GDM1 (cell line): ENCODE results near the gene SPINK1.
"Not testable (repeated sequence)": the region's sequence is repeated elsewhere in the genome, so short reads cannot be mapped to it uniquely, and the experiment has no call there.

Experiments used
- DNase-seq: peaks from one replicate; lab custom pipeline; 2025; lab: John Stamatoyannopoulos, UW

SPINK1 gene

GRCh38 chr5:147854894-147855773 is 23.7 kb upstream of the SPINK1 start:
- no peak for DNase-seq

- no peak for DNase-seq
Observed at GRCh38 chr5:147854331-147854730, 22.9 kb upstream of the SPINK1 start.

- DNase-seq, result no peak
Observed at GRCh38 chr5:147853372-147853987, 22.0 kb upstream of the SPINK1 start.

- no peak for DNase-seq
Observed at GRCh38 chr5:147852365-147852764, 20.9 kb upstream of the SPINK1 start.

GRCh38 chr5:147851578-147851977 is 20.1 kb upstream of the SPINK1 start:
- no peak for DNase-seq

GRCh38 chr5:147849226-147849625 is 17.8 kb upstream of the SPINK1 start:
- no peak for DNase-seq

GRCh38 chr5:147845618-147846017 is 14.1 kb upstream of the SPINK1 start:
- no peak for DNase-seq

GRCh38 chr5:147844846-147845245 is 13.4 kb upstream of the SPINK1 start:
- no peak for DNase-seq

GRCh38 chr5:147842869-147843268 is 11.4 kb upstream of the SPINK1 start:
- no peak for DNase-seq

- no peak for DNase-seq
Observed at GRCh38 chr5:147836439-147836838, 5.0 kb upstream of the SPINK1 start.

GRCh38 chr5:147835386-147835798 is 3.9 kb upstream of the SPINK1 start:
- DNase-seq, result no peak

- DNase-seq, result no peak
Observed at GRCh38 chr5:147832541-147832940, 1.1 kb upstream of the SPINK1 start.

GRCh38 chr5:147830035-147830434 is 1.4 kb downstream of the SPINK1 start:
- DNase-seq, result no peak

GRCh38 chr5:147827017-147827416 is 4.5 kb downstream of the SPINK1 start:
- not testable (repeated sequence) for DNase-seq

- DNase-seq, result no peak
Observed at GRCh38 chr5:147826361-147826760, 5.1 kb downstream of the SPINK1 start.

GRCh38 chr5:147822686-147823491 is 8.6 kb downstream of the SPINK1 start:
- DNase-seq, result peak; percentile 33

- not testable (repeated sequence) for DNase-seq
Observed at GRCh38 chr5:147822222-147822621, 9.2 kb downstream of the SPINK1 start.

GRCh38 chr5:147821766-147822165 is 9.7 kb downstream of the SPINK1 start:
- DNase-seq, result no peak

GRCh38 chr5:147819261-147819770 is 12.2 kb downstream of the SPINK1 start:
- DNase-seq, result no peak

GRCh38 chr5:147818290-147818689 is 13.2 kb downstream of the SPINK1 start:
- no peak for DNase-seq

- no peak for DNase-seq
Observed at GRCh38 chr5:147813696-147814095, 17.8 kb downstream of the SPINK1 start.
